Tibial nerve (tissue), 3 donors: ENCODE data around the gene IPO5.

ENCODE experiments used
- CTCF ChIP-seq, 5 experiments: fragments of 200-600 bp in 3 of 5; fragments of 450-650 bp in 2 of 5; sonication (generic) in 3 of 5; IDR thresholded peaks; one replicate each; pipeline ENCODE4 v1.5.1; 2016 to 2019; ENCODE audit warnings: antibody characterized with exemption in 5 of 5, mild to moderate bottlenecking in 3 of 5, moderate library complexity in 2 of 5
- POLR2A ChIP-seq, 2 donors: fragments of 450-650 bp; IDR thresholded peaks; one replicate each; pipeline ENCODE4 v1.6.1; 2017; ENCODE audit warnings: antibody characterized with exemption in 2 of 2, mild to moderate bottlenecking in 2 of 2, moderate library complexity in 2 of 2

DNA sequence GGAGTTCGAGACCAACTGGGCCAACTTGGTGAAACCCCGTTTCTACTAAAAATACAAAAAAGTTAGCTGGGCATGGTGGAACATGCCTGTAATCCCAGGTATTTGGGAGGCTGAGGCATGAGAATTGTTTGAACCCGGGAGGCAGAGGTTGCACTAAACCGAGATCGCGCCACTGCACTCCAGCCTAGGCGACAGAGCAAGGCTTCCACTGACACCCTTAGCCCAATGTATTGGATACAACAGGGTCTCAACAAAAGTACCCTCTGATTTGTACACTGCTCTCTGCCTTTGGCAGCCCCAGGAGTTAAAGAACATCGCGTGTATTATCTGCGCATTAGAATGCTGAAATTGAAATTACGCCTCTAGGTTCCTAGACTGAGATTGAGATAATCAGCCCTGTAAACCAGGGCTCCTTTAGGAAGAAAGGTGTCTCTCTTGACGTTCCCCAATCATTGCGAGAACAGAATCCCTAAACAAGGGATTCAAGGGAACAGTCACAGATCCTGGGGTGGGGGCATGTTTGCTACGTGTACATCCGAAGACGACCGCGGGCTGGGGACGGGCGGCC is 21.9 kb downstream of the IPO5 start:
- TF ChIP-seq CTCF (IDR thresholded peaks at IDR 0.05) (no peak), POLR2A (IDR thresholded peaks at IDR 0.05) (no peak)
